A549 treated with DMSO at 1 μM for 4 hours (cell line): ENCODE measurements around the gene PDS5A. TPM values are rescaled to one million over a fixed set of nuclear protein-coding genes. Genes with fewer than 3 reads are reported as not detected.

Experiments used
- total RNA-seq: library from RNA; stranded (reverse); fragments of 200-300 nt; extraction: Qiagen RNA extraction; gene quantifications from 5 replicates; pipeline ENCODE4 v1.2.3, GENCODE V29; 2022; ENCODE audit warnings: low read depth

The PDS5A gene
- total RNA-seq, result 21.8 to 34.6 TPM (median 31.8 TPM) in 5 replicates

GRCh38 chr4:39977489-39978377, at the start of gene PDS5A:
Gene PDS5A (minus strand): TSS chr4:39977911. CDS start chr4:39976577, 1,334 bp downstream.

Other genes starting within 250 kb of the PDS5A start
- gene N4BP2, start 78.9 kb upstream of the PDS5A start, total RNA-seq, result 2.2 to 4.3 TPM (median 3.3 TPM) in 5 replicates
- gene RHOH, start 219.1 kb upstream of the PDS5A start, total RNA-seq, result 0.08 to 0.16 TPM (median 0.13 TPM) in 3 of 5 replicates, not detected in the others